Fibroblast of lung (primary cell): ENCODE data around the gene MYLK.

Source experiments
- EZH2 ChIP-seq: IDR thresholded peaks from 2 replicates; pipeline ENCODE4 v1.5.1; 2012; ENCODE audit warnings: low read length, control low read depth, mild to moderate bottlenecking; ENCODE audit errors: missing control alignments
- TF ChIP-seq, protein P1 (sequence below), 2 donors: IDR thresholded peaks in 1 of 2; conservative IDR thresholded peaks in 1 of 2; 1 replicate in 1 of 2; 2 replicates in 1 of 2; pipeline ENCODE4 v1.5.1; 2011 to 2012; ENCODE audit warnings: low read length in 2 of 2, control low read depth in 1 of 2, inconsistent platforms in 1 of 2, low read depth in 1 of 2, mild to moderate bottlenecking in 1 of 2

DNA sequence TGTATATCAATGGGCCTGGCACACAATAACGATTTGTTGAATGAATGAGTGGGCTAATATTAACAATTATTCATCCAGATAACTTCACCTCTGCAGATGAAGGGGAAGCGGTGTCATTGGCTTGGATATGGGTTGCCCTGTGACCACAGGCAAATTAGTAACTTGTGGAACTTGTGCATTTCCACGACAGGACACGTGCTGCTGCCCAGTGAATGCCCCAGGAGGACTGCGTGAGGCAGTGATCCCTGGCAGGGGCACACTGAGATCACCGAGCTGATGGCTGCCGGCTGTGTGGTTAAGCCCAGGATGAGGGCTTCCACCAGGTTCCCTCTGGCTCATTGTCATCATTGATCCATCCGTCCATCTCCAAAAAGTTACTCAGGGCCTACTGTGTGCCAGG is 215.2 kb downstream of the MYLK start:
- TF ChIP-seq, protein P1, sequence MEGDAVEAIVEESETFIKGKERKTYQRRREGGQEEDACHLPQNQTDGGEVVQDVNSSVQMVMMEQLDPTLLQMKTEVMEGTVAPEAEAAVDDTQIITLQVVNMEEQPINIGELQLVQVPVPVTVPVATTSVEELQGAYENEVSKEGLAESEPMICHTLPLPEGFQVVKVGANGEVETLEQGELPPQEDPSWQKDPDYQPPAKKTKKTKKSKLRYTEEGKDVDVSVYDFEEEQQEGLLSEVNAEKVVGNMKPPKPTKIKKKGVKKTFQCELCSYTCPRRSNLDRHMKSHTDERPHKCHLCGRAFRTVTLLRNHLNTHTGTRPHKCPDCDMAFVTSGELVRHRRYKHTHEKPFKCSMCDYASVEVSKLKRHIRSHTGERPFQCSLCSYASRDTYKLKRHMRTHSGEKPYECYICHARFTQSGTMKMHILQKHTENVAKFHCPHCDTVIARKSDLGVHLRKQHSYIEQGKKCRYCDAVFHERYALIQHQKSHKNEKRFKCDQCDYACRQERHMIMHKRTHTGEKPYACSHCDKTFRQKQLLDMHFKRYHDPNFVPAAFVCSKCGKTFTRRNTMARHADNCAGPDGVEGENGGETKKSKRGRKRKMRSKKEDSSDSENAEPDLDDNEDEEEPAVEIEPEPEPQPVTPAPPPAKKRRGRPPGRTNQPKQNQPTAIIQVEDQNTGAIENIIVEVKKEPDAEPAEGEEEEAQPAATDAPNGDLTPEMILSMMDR (conservative IDR thresholded peaks at IDR 0.05 in 1 of 2, IDR thresholded peaks at IDR 0.05 in 1 of 2; ENCODE audit: low read depth in 1 of 2, low read length in 2 of 2), result no peak
- no peak for TF ChIP-seq EZH2
